Left ventricle myocardium inferior (tissue), 1 donor: ENCODE results near the gene CTTNBP2NL. TPM values are rescaled to one million over a fixed set of nuclear protein-coding genes. Genes with fewer than 3 reads are reported as not detected.
"Not testable (repeated sequence)": the region's sequence is repeated elsewhere in the genome, so short reads cannot be mapped to it uniquely, and the experiment has no call there.

Experiments used
- DNase-seq: peaks from one replicate; pipeline ENCODE4 v3.0.0-alpha.2; 2020
- H3K27ac ChIP-seq: fragments of 200-600 bp; replicated peaks from 2 replicates; pipeline ENCODE4 v1.8.0; 2021
- H3K27me3 ChIP-seq: fragments of 200-600 bp; 2 replicates; pipeline ENCODE4 v1.8.0; 2021; ENCODE audit warnings: low read depth
- H3K36me3 ChIP-seq: fragments of 200-600 bp; 2 replicates; pipeline ENCODE4 v1.8.0; 2021
- H3K4me1 ChIP-seq: fragments of 200-600 bp; 2 replicates; pipeline ENCODE4 v1.8.0; 2021
- H3K4me3 ChIP-seq: fragments of 200-600 bp; 2 replicates; pipeline ENCODE4 v1.8.0; 2021; ENCODE audit warnings: mild to moderate bottlenecking, moderate library complexity
- H3K9me3 ChIP-seq: fragments of 200-600 bp; replicated peaks from 2 replicates; pipeline ENCODE4 v1.8.0; 2021
- CTCF ChIP-seq: fragments of 200-600 bp; IDR thresholded peaks from 2 replicates; pipeline ENCODE4 v1.8.0; 2021; ENCODE audit warnings: antibody characterized with exemption, mild to moderate bottlenecking, borderline replicate concordance
- intact Hi-C: fragments of 100-400 bp; cut with micrococcal nuclease; formaldehyde crosslinking; loops from one replicate; pipeline ENCODE4 v1.11.0; 2022
- total RNA-seq: library from RNA; stranded (reverse); fragmentation: NEBNext Ultra II Directional; extraction: Animal tissue kit (Norgen Biotek cat#: 25700); gene quantifications from one replicate; pipeline ENCODE4 v1.2.1, GENCODE V29; 2021
- donor health status: DM: no; HTN: yes; CAD: no; lungs with severe emphysema.

Gene CTTNBP2NL
- total RNA-seq, 1 donor from 2014 or later: 14.3 TPM

GRCh38 chr1:112399456-112399855, 3.4 kb downstream of the CTTNBP2NL start:
- Histone ChIP-seq H3K36me3 (no peaks in the 10 kb centered on the region), H3K27me3 (no peaks in the 10 kb centered on the region), H3K27ac (no peak overlapping the region), H3K9me3 (no peaks in the 10 kb centered on the region), H3K4me3 (no peak overlapping the region), H3K4me1 (peaks cover 87% of the 10 kb centered on the region)
- intact Hi-C loops: loop anchor here (5.0 to 10.0 kb wide), 2 partner anchors 275 to 303 kb away; partner anchors contain the start of gene MOV10
- TF ChIP-seq CTCF: no peak
- no peak for DNase-seq

- H3K4me1 ChIP-seq: peaks cover 78% of the 10 kb centered on the region
- DNase-seq, H3K27ac ChIP-seq, H3K36me3 ChIP-seq, H3K4me3 ChIP-seq, H3K27me3 ChIP-seq, intact Hi-C loops, H3K9me3 ChIP-seq: not testable (repeated sequence)
Measured at GRCh38 chr1:112400706-112401105, 4.7 kb downstream of the CTTNBP2NL start.

- intact Hi-C loops: no loop called here
- DNase-seq: no peak
- Histone ChIP-seq H3K9me3 (no peaks in the 10 kb centered on the region), H3K4me1 (peaks cover 78% of the 10 kb centered on the region), H3K27ac (no peak overlapping the region), H3K36me3 (no peaks in the 10 kb centered on the region), H3K27me3 (no peaks in the 10 kb centered on the region), H3K4me3 (no peak overlapping the region)
- TF ChIP-seq CTCF: no peak
Measured at GRCh38 chr1:112402682-112403643, 6.9 kb downstream of the CTTNBP2NL start.

- intact Hi-C loops: no loop called here
- Histone ChIP-seq H3K36me3 (peaks cover under 1% of the 10 kb centered on the region), H3K4me3 (no peak overlapping the region), H3K4me1 (peaks cover 53% of the 10 kb centered on the region), H3K9me3 (no peaks in the 10 kb centered on the region), H3K27me3 (no peaks in the 10 kb centered on the region), H3K27ac (no peak overlapping the region)
- no peak for TF ChIP-seq CTCF
- DNase-seq: no peak
Measured at GRCh38 chr1:112406771-112407170, 10.8 kb downstream of the CTTNBP2NL start.

- H3K4me3 ChIP-seq: no peak overlapping the region
- peaks cover 31% of the 10 kb centered on the region for H3K4me1 ChIP-seq
- no peak for DNase-seq
- no peak overlapping the region for H3K27ac ChIP-seq
- peaks cover 19% of the 10 kb centered on the region for H3K36me3 ChIP-seq
- no peaks in the 10 kb centered on the region for H3K27me3 ChIP-seq
- H3K9me3 ChIP-seq: no peaks in the 10 kb centered on the region
- intact Hi-C loops: no loop called here
- TF ChIP-seq CTCF: no peak
Measured at GRCh38 chr1:112409414-112409813, 13.4 kb downstream of the CTTNBP2NL start.

GRCh38 chr1:112410673-112411072, 14.7 kb downstream of the CTTNBP2NL start:
- intact Hi-C loops: no loop called here
- Histone ChIP-seq H3K36me3 (peaks cover 22% of the 10 kb centered on the region), H3K9me3 (no peaks in the 10 kb centered on the region), H3K27me3 (no peaks in the 10 kb centered on the region), H3K27ac (no peak overlapping the region), H3K4me3 (no peak overlapping the region), H3K4me1 (peaks cover 27% of the 10 kb centered on the region)
- TF ChIP-seq CTCF: no peak
- DNase-seq: no peak
